ENCODE data around the gene DYNC2LI1. TPM values are rescaled to one million over a fixed set of nuclear protein-coding genes. Genes with fewer than 3 reads are reported as not detected.

Gene DYNC2LI1
- 13.7 and 16.4 TPM in 2 replicates for total RNA-seq

DNA sequence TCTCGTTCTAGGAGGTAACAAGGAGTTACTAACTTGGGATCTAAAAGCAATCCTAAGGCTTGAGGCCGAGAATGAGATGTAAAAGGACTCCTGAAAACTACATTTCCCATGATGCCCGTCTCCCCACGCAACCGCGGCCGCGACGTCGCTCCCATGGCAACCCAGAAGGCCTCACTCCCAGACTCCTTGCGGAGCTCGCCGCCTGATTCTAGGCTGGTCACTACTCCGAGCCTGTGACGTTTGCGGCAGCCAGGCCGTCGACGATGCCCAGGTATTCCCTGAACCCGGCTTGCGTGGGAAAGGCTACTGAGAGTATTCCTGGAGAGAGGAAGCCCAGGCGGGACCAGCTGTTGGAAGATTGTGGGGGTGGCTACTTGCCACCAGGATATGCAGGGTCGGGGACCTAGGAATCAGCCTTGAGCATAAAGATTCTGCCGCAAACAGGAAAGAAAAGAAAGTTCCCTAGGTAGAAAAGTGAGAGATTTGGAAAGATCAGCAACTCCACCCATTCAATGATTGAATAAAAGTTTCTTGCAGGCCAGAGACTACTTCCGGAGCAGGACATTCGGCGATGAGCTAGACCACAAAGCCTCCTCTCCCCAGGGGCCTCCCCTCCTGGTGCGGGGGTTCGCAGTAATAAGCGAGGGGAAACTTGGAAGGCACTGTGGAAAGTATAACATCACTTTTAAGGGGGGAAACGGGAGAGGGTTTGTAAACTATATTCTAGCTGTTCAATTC is at the start of gene DYNC2LI1:
DYNC2LI1 (plus strand) TSS at position 164 of the 738 bp plus-strand sequence; CDS start at position 264, 100 bp downstream.

GRCh38 chr2:43838560-43839267 is 64.9 kb downstream of the DYNC2LI1 start, which contains the start of the genes ABCG5 and ABCG8:
ABCG5 (minus strand) TSS chr2:43838839; CDS start chr2:43838679, 160 bp downstream.
ABCG8 (plus strand) TSS chr2:43838971; CDS start chr2:43839054, 83 bp downstream.

Other genes with a start within 250 kb of the DYNC2LI1 start
- gene THADA, start 178.0 kb upstream of the DYNC2LI1 start, total RNA-seq = 11.8 and 13.4 TPM in 2 replicates
- gene PLEKHH2, start 136.8 kb upstream of the DYNC2LI1 start, total RNA-seq = 1.3 TPM in 2 replicates
- gene C1GALT1C1L, start 97.6 kb upstream of the DYNC2LI1 start, total RNA-seq = 0.08 TPM in 1 of 2 replicates, not detected in the other
- not detected in 2 replicates for gene ABCG5, start 64.8 kb downstream of the DYNC2LI1 start, total RNA-seq
- gene ABCG8, start 64.9 kb downstream of the DYNC2LI1 start, total RNA-seq = not detected in 2 replicates
- 41.7 and 43.9 TPM in 2 replicates for gene LRPPRC, start 221.9 kb downstream of the DYNC2LI1 start, total RNA-seq